ENCODE results near the gene DNAJC7.
A peak's percentile ranks its signal among the peaks of the same experiment; 100 is the strongest.

DNAJC7 gene

GRCh38 chr17:42016941-42017865 lies at the start of gene DNAJC7:
TSS of gene DNAJC7 (minus strand) at chr17:42017439. CDS start at chr17:42017416, 23 bp downstream.
- peak; percentile 73 for DNase-seq (ENCODE audit: low read depth)

GRCh38 chr17:42065201-42065600 lies 48.0 kb upstream of the DNAJC7 start:
- DNase-seq (ENCODE audit: low read depth) = no peak

- no peak for DNase-seq (ENCODE audit: low read depth)
Measured at GRCh38 chr17:42062681-42063080, 45.4 kb upstream of the DNAJC7 start.

GRCh38 chr17:42061646-42062487 lies 44.6 kb upstream of the DNAJC7 start:
- DNase-seq (ENCODE audit: low read depth) = no peak

- no peak for DNase-seq (ENCODE audit: low read depth)
Measured at GRCh38 chr17:42060231-42060630, 43.0 kb upstream of the DNAJC7 start.

GRCh38 chr17:42059815-42060214 lies 42.6 kb upstream of the DNAJC7 start:
- DNase-seq (ENCODE audit: low read depth) = no peak

- no peak for DNase-seq (ENCODE audit: low read depth)
Measured at GRCh38 chr17:42058063-42058462, 40.8 kb upstream of the DNAJC7 start.

GRCh38 chr17:42056635-42057034 lies 39.4 kb upstream of the DNAJC7 start:
- DNase-seq (ENCODE audit: low read depth) = no peak

GRCh38 chr17:42055496-42055895 lies 38.3 kb upstream of the DNAJC7 start:
- DNase-seq (ENCODE audit: low read depth) = no peak

GRCh38 chr17:42055027-42055426 lies 37.8 kb upstream of the DNAJC7 start:
- DNase-seq (ENCODE audit: low read depth) = no peak

- DNase-seq (ENCODE audit: low read depth) = no peak
Measured at GRCh38 chr17:42053731-42054500, 36.7 kb upstream of the DNAJC7 start.

GRCh38 chr17:42052346-42052877 lies 35.2 kb upstream of the DNAJC7 start:
- DNase-seq (ENCODE audit: low read depth) = no peak

GRCh38 chr17:42051645-42052044 lies 34.4 kb upstream of the DNAJC7 start:
- no peak for DNase-seq (ENCODE audit: low read depth)

- no peak for DNase-seq (ENCODE audit: low read depth)
Measured at GRCh38 chr17:42051013-42051400, 33.8 kb upstream of the DNAJC7 start.

- DNase-seq (ENCODE audit: low read depth) = peak; percentile 8
Measured at GRCh38 chr17:42050393-42051012, 33.3 kb upstream of the DNAJC7 start, which contains the start of gene C17orf113. TSS of gene C17orf113 (minus strand) at chr17:42050601. CDS start at chr17:42043376, 7,225 bp downstream.

GRCh38 chr17:42049834-42050392 lies 32.7 kb upstream of the DNAJC7 start:
- no peak for DNase-seq (ENCODE audit: low read depth)

GRCh38 chr17:42047343-42047742 lies 30.1 kb upstream of the DNAJC7 start:
- no peak for DNase-seq (ENCODE audit: low read depth)

- DNase-seq (ENCODE audit: low read depth) = no peak
Measured at GRCh38 chr17:42045719-42046118, 28.5 kb upstream of the DNAJC7 start.

- DNase-seq (ENCODE audit: low read depth) = no peak
Measured at GRCh38 chr17:42042598-42043319, 25.5 kb upstream of the DNAJC7 start.

GRCh38 chr17:42041619-42042018 lies 24.4 kb upstream of the DNAJC7 start:
- no peak for DNase-seq (ENCODE audit: low read depth)
